Measurements from ENCODE around the gene RGS6.
"Not testable (repeated sequence)": the region's sequence is repeated elsewhere in the genome, so short reads cannot be mapped to it uniquely, and the experiment has no call there.

Gene RGS6

GRCh38 chr14:72448212-72448611 is 516.0 kb downstream of the RGS6 start:
- DNase-seq (ENCODE audit: insufficient read length, low spot score) (no peak), FAIRE-seq (no peak)
- no peak for TF ChIP-seq POLR2A (IDR thresholded peaks at IDR 0.05; ENCODE audit: low read depth, low read length)

GRCh38 chr14:72450473-72451044 is 518.3 kb downstream of the RGS6 start:
- no peak for FAIRE-seq

GRCh38 chr14:72451054-72451972 is 519.1 kb downstream of the RGS6 start:
- no peak for FAIRE-seq
- DNase-seq (ENCODE audit: insufficient read length, low spot score), result no peak
- TF ChIP-seq POLR2A (IDR thresholded peaks at IDR 0.05; ENCODE audit: low read depth, low read length), result no peak

More at GRCh38 chr14:72450473-72451044, 518.3 kb downstream of the RGS6 start:
- DNase-seq (ENCODE audit: insufficient read length, low spot score), result no peak
- TF ChIP-seq POLR2A (IDR thresholded peaks at IDR 0.05; ENCODE audit: low read depth, low read length), result no peak

- DNase-seq (ENCODE audit: insufficient read length, low spot score) (no peak), FAIRE-seq (no peak)
- no peak for TF ChIP-seq POLR2A (IDR thresholded peaks at IDR 0.05; ENCODE audit: low read depth, low read length)
Measured at GRCh38 chr14:72452774-72453173, 520.5 kb downstream of the RGS6 start.

GRCh38 chr14:72454388-72455160 is 522.3 kb downstream of the RGS6 start:
- no peak for DNase-seq (ENCODE audit: insufficient read length, low spot score)
- no peak for FAIRE-seq
- no peak for TF ChIP-seq POLR2A (IDR thresholded peaks at IDR 0.05; ENCODE audit: low read depth, low read length)

GRCh38 chr14:72457641-72458040 is 525.4 kb downstream of the RGS6 start:
- peak; percentile 91 for FAIRE-seq
- DNase-seq (ENCODE audit: insufficient read length, low spot score), result peak; percentile 52
- TF ChIP-seq POLR2A (IDR thresholded peaks at IDR 0.05; ENCODE audit: low read depth, low read length), result no peak

GRCh38 chr14:72462056-72462455 is 529.8 kb downstream of the RGS6 start:
- no peak for TF ChIP-seq POLR2A (IDR thresholded peaks at IDR 0.05; ENCODE audit: low read depth, low read length)
- no peak for DNase-seq (ENCODE audit: insufficient read length, low spot score)
- no peak for FAIRE-seq

GRCh38 chr14:72463291-72463866 is 531.1 kb downstream of the RGS6 start:
- no peak for TF ChIP-seq POLR2A (IDR thresholded peaks at IDR 0.05; ENCODE audit: low read depth, low read length)
- FAIRE-seq, result peak; percentile 57
- no peak for DNase-seq (ENCODE audit: insufficient read length, low spot score)

- DNase-seq (ENCODE audit: insufficient read length, low spot score) (no peak), FAIRE-seq (no peak)
- no peak for TF ChIP-seq POLR2A (IDR thresholded peaks at IDR 0.05; ENCODE audit: low read depth, low read length)
Measured at GRCh38 chr14:72464226-72464625, 532.0 kb downstream of the RGS6 start.

- FAIRE-seq, result no peak
- no peak for DNase-seq (ENCODE audit: insufficient read length, low spot score)
- no peak for TF ChIP-seq POLR2A (IDR thresholded peaks at IDR 0.05; ENCODE audit: low read depth, low read length)
Measured at GRCh38 chr14:72466325-72466724, 534.1 kb downstream of the RGS6 start.

GRCh38 chr14:72471346-72471745 is 539.1 kb downstream of the RGS6 start:
- peak; percentile 15 for FAIRE-seq
- TF ChIP-seq POLR2A (IDR thresholded peaks at IDR 0.05; ENCODE audit: low read depth, low read length), result no peak
- peak; percentile 26 for DNase-seq (ENCODE audit: insufficient read length, low spot score)

GRCh38 chr14:72472845-72473244 is 540.6 kb downstream of the RGS6 start:
- FAIRE-seq (no peak), DNase-seq (ENCODE audit: insufficient read length, low spot score) (no peak)
- TF ChIP-seq POLR2A (IDR thresholded peaks at IDR 0.05; ENCODE audit: low read depth, low read length), result no peak

- FAIRE-seq (peak; percentile 68), DNase-seq (ENCODE audit: insufficient read length, low spot score) (peak; percentile 14)
- TF ChIP-seq POLR2A (IDR thresholded peaks at IDR 0.05; ENCODE audit: low read depth, low read length), result no peak
Measured at GRCh38 chr14:72476657-72477499, 544.6 kb downstream of the RGS6 start.

- DNase-seq (ENCODE audit: insufficient read length, low spot score); FAIRE-seq: not testable (repeated sequence)
Measured at GRCh38 chr14:72477578-72477977, 545.3 kb downstream of the RGS6 start.
